Measurements from ENCODE around the gene BTBD17.

Gene BTBD17

GRCh38 chr17:74356646-74357465, 4.8 kb downstream of the BTBD17 start:
- DNase-seq: no peak

GRCh38 chr17:74355065-74355464, 6.6 kb downstream of the BTBD17 start:
- no peak for DNase-seq

- DNase-seq: no peak
Observed at GRCh38 chr17:74354561-74354960, 7.1 kb downstream of the BTBD17 start.

- DNase-seq: peak; percentile 9 to 40
Observed at GRCh38 chr17:74354123-74354522, 7.5 kb downstream of the BTBD17 start.

- DNase-seq: no peak
Observed at GRCh38 chr17:74353446-74354060, 8.1 kb downstream of the BTBD17 start.

GRCh38 chr17:74351552-74352210, 10.0 kb downstream of the BTBD17 start:
- no peak for DNase-seq

- no peak for DNase-seq
Observed at GRCh38 chr17:74350486-74350885, 11.2 kb downstream of the BTBD17 start.

- no peak for DNase-seq
Observed at GRCh38 chr17:74349120-74349519, 12.5 kb downstream of the BTBD17 start.

GRCh38 chr17:74347646-74348045, 14.0 kb downstream of the BTBD17 start:
- no peak for DNase-seq

GRCh38 chr17:74345433-74346241, 16.0 kb downstream of the BTBD17 start:
- DNase-seq: no peak

GRCh38 chr17:74344658-74345057, 17.0 kb downstream of the BTBD17 start:
- DNase-seq: no peak

GRCh38 chr17:74343526-74344284, 18.0 kb downstream of the BTBD17 start:
- no peak for DNase-seq

GRCh38 chr17:74343121-74343520, 18.5 kb downstream of the BTBD17 start:
- no peak for DNase-seq

GRCh38 chr17:74342224-74342623, 19.4 kb downstream of the BTBD17 start:
- DNase-seq: no peak

GRCh38 chr17:74340470-74341023, 21.1 kb downstream of the BTBD17 start:
- DNase-seq: no peak

- no peak for DNase-seq
Observed at GRCh38 chr17:74339537-74340195, 22.0 kb downstream of the BTBD17 start.

GRCh38 chr17:74337834-74338500, 23.7 kb downstream of the BTBD17 start:
- DNase-seq: no peak

GRCh38 chr17:74336307-74336706, 25.4 kb downstream of the BTBD17 start:
- DNase-seq: no peak

GRCh38 chr17:74335529-74336062, 26.1 kb downstream of the BTBD17 start:
- no peak for DNase-seq

GRCh38 chr17:74334393-74335039, 27.2 kb downstream of the BTBD17 start:
- DNase-seq: no peak

All from stimulated activated CD4-positive, alpha-beta T cell treated with anti-CD3 and anti-CD28 coated beads, Interleukin-4, amount 100 ng/mL, for 4 hours (primary cell).